ENCODE data around the gene HK2. TPM values are rescaled to one million over a fixed set of nuclear protein-coding genes. Genes with fewer than 3 reads are reported as not detected.

The HK2 gene
- total and polyA plus RNA-seq, 2 of the 4 experiments (the other 2 are of a cell fraction): 17.4 to 20.9 TPM

GRCh38 chr2:74857725-74858124 lies 23.8 kb downstream of the HK2 start:
- Histone ChIP-seq H3K27ac (ENCODE audit: insufficient read depth, low read length) (no peak overlapping the region), H3K36me3 (ENCODE audit: control insufficient read depth, insufficient read depth, low read length) (peaks cover 31% of the 10 kb centered on the region), H2AK5ac (ENCODE audit: low read depth, low read length) (no peak overlapping the region), H3K23ac (ENCODE audit: low read depth, low read length) (no peak overlapping the region), H3K9ac (ENCODE audit: low read depth, low read length) (no peak overlapping the region), H2BK20ac (ENCODE audit: low read depth, low read length) (no peak overlapping the region), H3K4me3 (ENCODE audit: insufficient read depth, low read depth, low read length) (no peak overlapping the region), H4K91ac (ENCODE audit: insufficient read depth, low read depth, low read length) (no peak overlapping the region), H4K5ac (ENCODE audit: low read depth, low read length) (no peak overlapping the region), H3K9me1 (ENCODE audit: insufficient read depth, low read length) (peaks cover 18% of the 10 kb centered on the region), H3K14ac (replicated peaks; ENCODE audit: low read depth, low read length) (no peak overlapping the region), H3K27me3 (ENCODE audit: control insufficient read depth, insufficient read depth, low read length) (no peaks in the 10 kb centered on the region), H2AK9ac (replicated peaks; ENCODE audit: low read depth, low read length, poor library complexity) (no peak overlapping the region), H4K8ac (ENCODE audit: low read depth in 2 of 2, low read length in 2 of 2) (no peak overlapping the region), H2BK120ac (ENCODE audit: low read depth, low read length) (no peak overlapping the region), H3K4me1 (ENCODE audit: control insufficient read depth, insufficient read depth, low read length) (peaks cover 7% of the 10 kb centered on the region), H4K20me1 (ENCODE audit: insufficient read depth, low read length) (peaks cover 17% of the 10 kb centered on the region), H3K79me1 (ENCODE audit: low read depth in 1 of 2, low read length in 2 of 2) (peaks cover 52 to 72% of the 10 kb centered on the region in 2 experiments), H2BK5ac (ENCODE audit: low read depth, low read length, poor library complexity, severe bottlenecking) (no peak overlapping the region), H3K4ac (ENCODE audit: low read depth, low read length) (no peak overlapping the region), H2AFZ (replicated peaks; ENCODE audit: low read length, poor library complexity) (no peak overlapping the region), H3K9me3 (ENCODE audit: control insufficient read depth, insufficient read depth, low read length) (no peaks in the 10 kb centered on the region), H2BK15ac (ENCODE audit: low read depth, low read length) (no peak overlapping the region), H3K56ac (ENCODE audit: extremely low read depth, insufficient read depth, low read length) (no peak overlapping the region), H3K18ac (ENCODE audit: low read depth, low read length) (no peak overlapping the region), H3K4me2 (ENCODE audit: low read depth, low read length) (no peak overlapping the region)
- intact Hi-C loops (cut with micrococcal nuclease): no loop called here
- TF ChIP-seq MXI1 (IDR thresholded peaks at IDR 0.05; ENCODE audit: borderline replicate concordance, low read depth, low read length) (no peak), MAFK (IDR thresholded peaks at IDR 0.05; ENCODE audit: low read depth, low read length) (no peak), NFE2L2 (IDR thresholded peaks at IDR 0.05; ENCODE audit: low read depth, low read length) (no peak), POLR2A (IDR thresholded peaks at IDR 0.05; ENCODE audit: low read depth, low read length) (no peak), BHLHE40 (IDR thresholded peaks at IDR 0.05; ENCODE audit: low read depth, low read length) (no peak), USF2 (IDR thresholded peaks at IDR 0.05; ENCODE audit: low read depth, low read length) (no peak), FOS (IDR thresholded peaks at IDR 0.05; ENCODE audit: low read depth, low read length) (no peak), CTCF (conservative IDR thresholded peaks at IDR 0.05; ENCODE audit: low read depth, low read length) (no peak), RAD21 (IDR thresholded peaks at IDR 0.05; ENCODE audit: low read length) (no peak), ELK1 (IDR thresholded peaks at IDR 0.05; ENCODE audit: borderline replicate concordance, low read depth, low read length) (no peak), RFX5 (IDR thresholded peaks at IDR 0.05; ENCODE audit: low read depth, low read length) (no peak), CEBPB (IDR thresholded peaks at IDR 0.05; ENCODE audit: low read depth, low read length) (no peak), SMC3 (IDR thresholded peaks at IDR 0.05; ENCODE audit: low read depth, low read length) (no peak), RCOR1 (IDR thresholded peaks at IDR 0.05; ENCODE audit: insufficient replicate concordance, low read length) (no peak), CHD1 (IDR thresholded peaks at IDR 0.05; ENCODE audit: low read depth, low read length) (no peak), MAZ (IDR thresholded peaks at IDR 0.05; ENCODE audit: borderline replicate concordance, low read depth, low read length) (no peak)
- in situ Hi-C loops (cut with MboI; ENCODE audit: low sequenced_read_pairs): loop anchor here (25.0 kb wide), 1 partner anchor 370 kb away; the partner anchor contains the start of genes CCDC142, LBX2 and TTC31
- 91% methylated on average over 5 of the region's 8 CpGs; no CpG with 5 or more reads in 1 of the 2 experiments for WGBS, 2 experiments (ENCODE audit: extremely low coverage in 2 of 2, insufficient read length in 1 of 2)
- CTCF ChIA-PET: no interaction called here
- DNase-seq (no peak), ATAC-seq (ENCODE audit: low read depth) (no peak)
- BruUV-seq (replicated peaks): no TSS peak
- dilution Hi-C loops (cut with HindIII; ENCODE audit: low sequenced_read_pairs, unreplicated experiment): no loop called here
- POLR2A ChIA-PET (ENCODE audit: unreplicated experiment): no interaction called here

Measured in IMR-90 (cell line).